OCI-LY7 (cell line): Measurements from ENCODE around the gene MAVS. TPM values are rescaled to one million over a fixed set of nuclear protein-coding genes. Genes with fewer than 3 reads are reported as not detected.

Source experiments
- BruUV-seq: library from RNA; stranded (reverse); fragments of 400-500 nt; replicated peaks from 2 replicates; lab custom pipeline; 2021; lab: Mats Ljungman, UMichigan
- CTCF ChIA-PET: fragments of 300-600 bp; sonication (Branson Sonifier 250); formaldehyde crosslinking; loops from one replicate; lab custom pipeline; 2022; ENCODE audit warnings: antibody characterized with exemption; ENCODE audit not compliant: unreplicated experiment; lab: Charles Lee
- POLR2A ChIA-PET: fragments of 300-600 bp; sonication (Branson Sonifier 250); formaldehyde crosslinking; loops from one replicate; lab custom pipeline; 2022; ENCODE audit warnings: antibody characterized with exemption; lab: Charles Lee
- DNase-seq: peaks from one replicate; pipeline ENCODE4 v3.0.0-alpha.2; 2015; ENCODE audit warnings: low spot score
- H2AFZ ChIP-seq: fragments of 200-600 bp; sonication (generic), shearing (Covaris generic); 2 replicates; pipeline ENCODE4 v1.6.1; 2014; ENCODE audit warnings: mild to moderate bottlenecking, antibody characterized with exemption, low read length, moderate library complexity
- H3K27ac ChIP-seq: fragments of 200-600 bp; sonication (generic); 2 replicates; pipeline ENCODE4 v1.5.1; 2014; ENCODE audit warnings: mixed run types, low read depth, mild to moderate bottlenecking, moderate library complexity, low read length, inconsistent platforms; ENCODE audit not compliant: poor library complexity, severe bottlenecking
- H3K36me3 ChIP-seq: fragments of 200-600 bp; sonication (generic); 2 replicates; pipeline ENCODE4 v1.6.1; 2014; ENCODE audit warnings: mild to moderate bottlenecking, antibody characterized with exemption, low read length, moderate library complexity, mixed read lengths; ENCODE audit not compliant: insufficient read depth
- H3K4me1 ChIP-seq: fragments of 200-600 bp; sonication (generic); 2 replicates; pipeline ENCODE4 v1.5.1; 2014; ENCODE audit warnings: mild to moderate bottlenecking, low read length; ENCODE audit not compliant: insufficient read depth, poor library complexity, severe bottlenecking
- H3K4me2 ChIP-seq: fragments of 200-600 bp; sonication (generic); 2 replicates; pipeline ENCODE4 v1.6.1; 2014; ENCODE audit warnings: mild to moderate bottlenecking, low read length
- H3K4me3 ChIP-seq: fragments of 200-600 bp; sonication (generic); 2 replicates; pipeline ENCODE4 v1.5.1; 2014; ENCODE audit warnings: mild to moderate bottlenecking, low read depth, low read length; ENCODE audit not compliant: poor library complexity, severe bottlenecking
- H3K79me2 ChIP-seq: fragments of 200-600 bp; sonication (generic); 2 replicates; pipeline ENCODE4 v1.6.1; 2016; ENCODE audit warnings: low read depth, mild to moderate bottlenecking, low read length, moderate library complexity, mixed read lengths; ENCODE audit not compliant: insufficient read depth
- H3K9me2 ChIP-seq: fragments of 200-600 bp; sonication (generic); 2 replicates; pipeline ENCODE4 v1.6.1; 2016; ENCODE audit warnings: mild to moderate bottlenecking, low read length, mixed read lengths; ENCODE audit not compliant: insufficient read depth
- H3K9me3 ChIP-seq: fragments of 200-600 bp; sonication (generic); 2 replicates; pipeline ENCODE4 v1.6.1; 2014; ENCODE audit warnings: mild to moderate bottlenecking, mixed run types, low read length, mixed read lengths
- H4K20me1 ChIP-seq: fragments of 200-600 bp; sonication (generic); 2 replicates; pipeline ENCODE4 v1.6.1; 2014; ENCODE audit warnings: mild to moderate bottlenecking, antibody characterized with exemption, low read length, moderate library complexity, mixed read lengths; ENCODE audit not compliant: insufficient read depth
- CTCF ChIP-seq: fragments of 200-600 bp; sonication (generic); conservative IDR thresholded peaks from 2 replicates; pipeline ENCODE4 v1.5.1; 2014; ENCODE audit warnings: mild to moderate bottlenecking, antibody characterized with exemption, low read length, moderate library complexity, mixed read lengths
- EZH2phosphoT487 ChIP-seq: fragments of 200-600 bp; sonication (generic); IDR thresholded peaks from 2 replicates; pipeline ENCODE4 v1.6.1; 2018; ENCODE audit warnings: low read depth, borderline replicate concordance, mild to moderate bottlenecking, mixed run types, antibody characterized with exemption, low read length, moderate library complexity, mixed read lengths
- intact Hi-C: fragments of 100-400 bp; cut with micrococcal nuclease; formaldehyde crosslinking; loops from one replicate; pipeline ENCODE4 v1.10.0; 2022; ENCODE audit not compliant: unreplicated experiment
- total RNA-seq, 2 experiments: library from RNA; depleted of rRNA in 1 of 2; stranded (reverse); fragments of >200 nt in 1 of 2; shearing (Covaris generic) in 1 of 2; gene quantifications; 2 replicates each; pipeline ENCODE4 v1.2.3, GENCODE V29; 2014 to 2022

MAVS gene
- total RNA-seq, 2 experiments from 2014 or later = 19.8 to 35.5 TPM

- Histone ChIP-seq H3K27ac (no peak overlapping the region), H3K4me1 (peaks cover 20% of the 10 kb centered on the region)
These were observed 32.6 kb upstream of the MAVS start for GRCh38 chr20:3813848-3814581.

GRCh38 chr20:3814928-3815495 lies 31.6 kb upstream of the MAVS start:
- H3K27ac ChIP-seq = no peak overlapping the region
- no peak for DNase-seq
- no peaks in the 10 kb centered on the region for H3K36me3 ChIP-seq
- no TSS peak for BruUV-seq
- no peaks in the 10 kb centered on the region for H3K9me2 ChIP-seq
- TF ChIP-seq EZH2phosphoT487 (no peak), CTCF (no peak)
- H4K20me1 ChIP-seq = no peaks in the 10 kb centered on the region
- no peaks in the 10 kb centered on the region for H3K9me3 ChIP-seq
- no peak overlapping the region for H2AFZ ChIP-seq
- intact Hi-C loops = no loop called here
- no peaks in the 10 kb centered on the region for H3K79me2 ChIP-seq
- peaks cover 29% of the 10 kb centered on the region for H3K4me1 ChIP-seq
- no peak overlapping the region for H3K4me2 ChIP-seq
- ChIA-PET POLR2A (interaction anchor here (0.6 kb wide), 1 partner anchor 26 kb away, joined by 4 read pairs; no protein-coding TSS in a partner anchor), CTCF (no interaction called here)
- no peak overlapping the region for H3K4me3 ChIP-seq

More at GRCh38 chr20:3813848-3814581, 32.6 kb upstream of the MAVS start:
- no peak for DNase-seq
- ChIA-PET CTCF (interaction anchor here (0.5 kb wide), 1 partner anchor 69 kb away, joined by 7 read pairs; no protein-coding TSS in a partner anchor), POLR2A (interaction anchor here (0.5 to 1.5 kb wide), 2 partner anchors 31 to 125 kb away, joined by 3 read pairs; no protein-coding TSS in a partner anchor)
- no TSS peak for BruUV-seq
- Histone ChIP-seq H3K36me3 (no peaks in the 10 kb centered on the region), H3K9me2 (no peaks in the 10 kb centered on the region), H3K4me3 (no peak overlapping the region), H4K20me1 (no peaks in the 10 kb centered on the region), H2AFZ (no peak overlapping the region), H3K79me2 (no peaks in the 10 kb centered on the region), H3K4me2 (no peak overlapping the region), H3K9me3 (no peaks in the 10 kb centered on the region)
- intact Hi-C loops = no loop called here
- TF ChIP-seq EZH2phosphoT487 = no peak

GRCh38 chr20:3815703-3816315 lies 30.8 kb upstream of the MAVS start:
- H3K36me3 ChIP-seq = no peaks in the 10 kb centered on the region
- H3K4me1 ChIP-seq = peaks cover 29% of the 10 kb centered on the region
- H3K4me2 ChIP-seq = 0 out of 2 replicates have a peak overlapping the region, but pooled peaks have one; percentile 24
- no peak overlapping the region for H3K4me3 ChIP-seq
- no peak overlapping the region for H2AFZ ChIP-seq
- no peak for DNase-seq
- intact Hi-C loops = no loop called here
- no peaks in the 10 kb centered on the region for H3K9me2 ChIP-seq
- H3K27ac ChIP-seq = no peak overlapping the region
- no peaks in the 10 kb centered on the region for H4K20me1 ChIP-seq
- CTCF ChIA-PET = no interaction called here
- H3K9me3 ChIP-seq = no peaks in the 10 kb centered on the region
- POLR2A ChIA-PET = interaction anchor here (0.6 kb wide), 1 partner anchor 25 kb away, joined by 4 read pairs; no protein-coding TSS in a partner anchor
- BruUV-seq = no TSS peak
- no peak for TF ChIP-seq CTCF
- TF ChIP-seq EZH2phosphoT487 = no peak
- peaks cover under 1% of the 10 kb centered on the region; the same call in 1 of the 2 replicates for H3K79me2 ChIP-seq
